BLaER1 treated with 17β-estradiol and CSF1 and Interleukin-3, amounts not matched to agents 10 nM and 100 nM (cell line): ENCODE measurements around the gene SCN1B.
"Not testable (repeated sequence)": the region's sequence is repeated elsewhere in the genome, so short reads cannot be mapped to it uniquely, and the experiment has no call there.

ENCODE experiments used
- H3K27ac ChIP-seq, 11 experiments: shearing (Covaris generic); formaldehyde crosslinking; 2 replicates each; pipeline ENCODE4 v1.8.1; 2022
- H3K27me3 ChIP-seq, 11 experiments: shearing (Covaris generic); formaldehyde crosslinking; 2 replicates each; pipeline ENCODE4 v1.8.1; 2022
- H3K36me3 ChIP-seq, 11 experiments: shearing (Covaris generic); formaldehyde crosslinking; 2 replicates each; pipeline ENCODE4 v1.8.1; 2022
- H3K4me1 ChIP-seq, 10 experiments: shearing (Covaris generic); formaldehyde crosslinking; 2 replicates each; pipeline ENCODE4 v1.8.1; 2022
- H3K4me2 ChIP-seq, 11 experiments: shearing (Covaris generic); formaldehyde crosslinking; 2 replicates each; pipeline ENCODE4 v1.8.1; 2022
- H3K4me3 ChIP-seq, 10 experiments: shearing (Covaris generic); formaldehyde crosslinking; 2 replicates each; pipeline ENCODE4 v1.8.1; 2022
- H3K9ac ChIP-seq, 11 experiments: shearing (Covaris generic); formaldehyde crosslinking; 2 replicates each; pipeline ENCODE4 v1.8.1; 2022
- H3K9me3 ChIP-seq, 11 experiments: shearing (Covaris generic); formaldehyde crosslinking; replicated peaks in 1 of 11; 2 replicates each; pipeline ENCODE4 v1.8.1; 2022
- H4K20me1 ChIP-seq, 11 experiments: shearing (Covaris generic); formaldehyde crosslinking; 2 replicates each; pipeline ENCODE4 v1.8.1; 2022
- Cebpa-rat ChIP-seq, 11 experiments: shearing (Covaris generic); IDR thresholded peaks; 2 replicates each; pipeline ENCODE4 v1.8.1; 2022

Gene SCN1B

DNA sequence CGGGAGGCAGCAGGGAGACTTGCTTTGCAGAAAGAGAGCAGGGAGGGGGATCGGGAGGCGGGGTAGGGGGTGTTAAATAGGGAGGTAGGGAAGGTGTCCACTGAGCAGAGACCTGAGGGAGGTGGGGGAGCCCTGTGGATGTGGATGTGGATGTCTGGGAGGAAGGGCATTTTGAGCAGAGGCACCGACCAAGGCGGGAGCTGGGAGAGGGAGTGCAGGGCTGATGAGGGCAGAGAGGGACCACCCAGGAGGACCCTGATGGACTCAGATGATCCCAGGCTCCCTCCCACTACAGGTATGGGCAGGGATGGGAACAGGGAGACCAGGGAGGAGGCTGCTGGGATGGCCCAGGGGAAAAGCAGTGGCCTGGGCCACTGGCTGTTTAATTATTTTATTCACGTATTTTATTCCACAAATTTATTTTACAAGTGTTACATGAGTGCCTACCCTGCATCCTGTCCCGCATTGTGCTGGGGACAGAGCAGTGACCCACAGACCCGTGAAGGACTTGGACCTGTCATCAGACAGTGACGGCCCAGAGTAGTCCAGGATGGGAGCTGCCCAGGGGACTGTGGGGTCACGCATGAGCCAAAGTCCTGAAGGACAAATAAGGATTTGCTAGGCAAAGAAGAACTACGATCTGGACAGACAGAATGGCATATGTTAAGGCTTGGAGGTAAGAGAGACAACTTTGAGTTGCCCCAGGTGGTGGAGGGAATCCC, 24.9 kb upstream of the SCN1B start:
- Histone ChIP-seq H3K27me3 (no peaks in the 10 kb centered on the region), H3K36me3 (peaks cover 42 to 81% (median 77%) of the 10 kb centered on the region in 11 experiments), H3K27ac (no peak overlapping the region), H3K9me3 (no peaks in the 10 kb centered on the region), H3K4me3 (no peak overlapping the region), H3K4me2 (no peak overlapping the region), H3K4me1 (peaks cover 43 to 78% (median 54%) of the 10 kb centered on the region in 10 experiments), H4K20me1 (peaks cover 56 to 98% (median 95%) of the 10 kb centered on the region in 11 experiments; a peak in 21 of 22 replicates), H3K9ac (peak overlapping the region in 4 of 11 experiments; percentile 7 to 44 (median 24); a peak in 3 of 22 replicates)
- no peak for TF ChIP-seq Cebpa-rat (IDR thresholded peaks at IDR 0.05)

- H3K27ac ChIP-seq, H3K9me3 ChIP-seq, H3K4me2 ChIP-seq, H3K27me3 ChIP-seq, H3K4me3 ChIP-seq: not testable (repeated sequence)
- H3K9ac ChIP-seq, result peak overlapping the region in 5 of 11 experiments; percentile 7 to 40 (median 16); a peak in 3 of 22 replicates
- H3K36me3 ChIP-seq, result peaks cover 48 to 87% (median 82%) of the 10 kb centered on the region in 11 experiments
- H4K20me1 ChIP-seq, result peaks cover 56 to 100% (median 97%) of the 10 kb centered on the region in 11 experiments; a peak in 21 of 22 replicates
- peaks cover 49 to 84% (median 60%) of the 10 kb centered on the region in 10 experiments for H3K4me1 ChIP-seq
Observed at GRCh38 chr19:35006007-35006341, 24.3 kb upstream of the SCN1B start.

- Histone ChIP-seq H3K27me3 (no peaks in the 10 kb centered on the region), H3K4me1 (peaks cover 51 to 87% (median 63%) of the 10 kb centered on the region in 10 experiments), H3K9ac (peak overlapping the region in 3 of 11 experiments; percentile 16 to 40 (median 18); a peak in 5 of 22 replicates), H3K4me2 (no peak overlapping the region), H4K20me1 (peaks cover 56 to 100% (median 97%) of the 10 kb centered on the region in 11 experiments; a peak in 21 of 22 replicates), H3K36me3 (peaks cover 53 to 92% (median 87%) of the 10 kb centered on the region in 11 experiments), H3K9me3 (no peaks in the 10 kb centered on the region), H3K27ac (peak overlapping the region in 2 of 11 experiments; percentile 9 to 18; a peak in 2 of 22 replicates), H3K4me3 (no peak overlapping the region)
- no peak for TF ChIP-seq Cebpa-rat (IDR thresholded peaks at IDR 0.05)
Observed at GRCh38 chr19:35006342-35006998, 23.8 kb upstream of the SCN1B start.

- Histone ChIP-seq H3K4me2 (no peak overlapping the region), H3K27me3 (no peaks in the 10 kb centered on the region), H3K27ac (peak overlapping the region in 2 of 11 experiments; percentile 9 to 18; a peak in 2 of 22 replicates), H4K20me1 (peaks cover 54 to 100% (median 97%) of the 10 kb centered on the region in 11 experiments; a peak in 21 of 22 replicates), H3K9ac (peak overlapping the region in 1 of 11 experiments; percentile 16; a peak in 3 of 22 replicates), H3K36me3 (peaks cover 56 to 93% (median 90%) of the 10 kb centered on the region in 11 experiments), H3K9me3 (no peaks in the 10 kb centered on the region), H3K4me3 (no peak overlapping the region), H3K4me1 (peaks cover 51 to 87% (median 63%) of the 10 kb centered on the region in 10 experiments)
- TF ChIP-seq Cebpa-rat (IDR thresholded peaks at IDR 0.05), result no peak
Observed at GRCh38 chr19:35006999-35007365, 23.3 kb upstream of the SCN1B start.

GRCh38 chr19:35007427-35007826, 22.8 kb upstream of the SCN1B start:
- H3K27me3 ChIP-seq, H3K9me3 ChIP-seq, H3K4me3 ChIP-seq, H3K9ac ChIP-seq, H3K4me2 ChIP-seq, H3K27ac ChIP-seq: not testable (repeated sequence)
- Histone ChIP-seq H4K20me1 (peaks cover 49 to 100% (median 92%) of the 10 kb centered on the region in 11 experiments; a peak in 21 of 22 replicates), H3K4me1 (peaks cover 51 to 87% (median 63%) of the 10 kb centered on the region in 10 experiments), H3K36me3 (peaks cover 61 to 94% (median 91%) of the 10 kb centered on the region in 11 experiments)

GRCh38 chr19:35008891-35009341, 21.4 kb upstream of the SCN1B start:
- peaks cover 36 to 100% (median 79%) of the 10 kb centered on the region in 11 experiments; a peak in 21 of 22 replicates for H4K20me1 ChIP-seq
- H3K9me3 ChIP-seq, result no peaks in the 10 kb centered on the region
- H3K27ac ChIP-seq, result peak overlapping the region in 2 of 11 experiments; percentile 4 to 13; a peak in 1 of 22 replicates
- H3K9ac ChIP-seq, result peak overlapping the region in 6 of 11 experiments; percentile 21 to 40 (median 33); a peak in 7 of 22 replicates
- H3K4me3 ChIP-seq, result no peak overlapping the region
- H3K4me1 ChIP-seq, result peaks cover 51 to 87% (median 63%) of the 10 kb centered on the region in 10 experiments
- H3K4me2 ChIP-seq, result no peak overlapping the region; a peak in 1 of 22 replicates
- peaks cover 69 to 99% (median 95%) of the 10 kb centered on the region in 11 experiments for H3K36me3 ChIP-seq
- no peaks in the 10 kb centered on the region for H3K27me3 ChIP-seq
- TF ChIP-seq Cebpa-rat (IDR thresholded peaks at IDR 0.05), result no peak

DNA sequence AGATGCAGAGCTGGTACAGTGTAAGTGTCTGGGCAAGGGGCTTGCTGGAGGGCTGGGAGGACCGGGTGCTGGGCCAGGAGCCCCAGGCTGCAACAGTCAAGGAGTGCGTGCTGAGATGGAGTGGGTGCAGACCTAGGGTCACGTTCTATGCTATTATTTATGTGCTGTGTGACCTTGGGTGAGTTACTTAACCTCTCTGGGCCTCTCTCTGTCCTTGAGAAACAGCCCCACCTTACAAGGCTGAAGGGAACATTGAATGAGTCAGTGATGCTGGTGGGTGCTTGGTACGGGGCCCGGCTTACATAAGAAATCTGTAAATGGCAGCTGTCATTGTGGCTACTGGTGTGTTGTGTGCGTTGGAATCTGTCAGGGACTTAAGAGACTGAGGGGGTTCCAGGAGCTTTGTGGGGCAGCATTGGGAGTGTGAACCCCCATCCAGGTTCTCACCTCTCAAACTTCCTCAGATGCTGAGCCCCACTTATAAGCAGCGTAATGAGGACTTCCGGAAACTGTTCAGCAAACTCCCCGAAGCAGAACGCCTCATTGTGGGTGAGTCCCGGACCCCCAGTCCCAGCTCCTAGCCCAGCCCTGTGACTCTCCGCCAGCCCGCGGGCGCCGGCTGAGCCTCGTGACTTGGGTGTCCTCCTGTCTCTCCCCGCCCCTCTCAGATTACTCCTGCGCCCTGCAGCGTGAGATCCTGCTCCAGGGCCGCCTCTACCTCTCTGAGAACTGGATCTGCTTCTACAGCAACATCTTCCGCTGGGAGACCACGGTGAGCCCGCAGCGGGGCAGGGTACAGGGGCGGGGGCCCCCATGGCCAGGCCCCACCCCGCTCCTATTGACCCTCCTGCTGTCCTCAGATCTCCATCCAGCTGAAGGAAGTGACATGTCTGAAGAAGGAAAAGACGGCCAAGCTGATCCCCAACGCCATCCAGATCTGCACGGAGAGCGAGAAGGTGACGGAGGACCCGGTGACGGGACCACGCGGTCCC, 20.6 kb upstream of the SCN1B start:
- H4K20me1 ChIP-seq, result peaks cover 28 to 99% (median 74%) of the 10 kb centered on the region in 11 experiments; a peak in 21 of 22 replicates
- H3K4me1 ChIP-seq, result peaks cover 51 to 87% (median 63%) of the 10 kb centered on the region in 10 experiments
- H3K27me3 ChIP-seq, result no peaks in the 10 kb centered on the region
- H3K36me3 ChIP-seq, result peaks cover 75 to 99% (median 94%) of the 10 kb centered on the region in 11 experiments
- H3K4me2 ChIP-seq, result peak overlapping the region in 9 of 11 experiments; percentile 90 to 99 (median 92); a peak in 12 of 22 replicates
- TF ChIP-seq Cebpa-rat (IDR thresholded peaks at IDR 0.05), result no peak
- H3K4me3 ChIP-seq, result no peak overlapping the region
- H3K27ac ChIP-seq, result peak overlapping the region in 5 of 11 experiments; percentile 11 to 71 (median 13); a peak in 5 of 22 replicates
- H3K9me3 ChIP-seq, result no peaks in the 10 kb centered on the region
- peak overlapping the region in 7 of 11 experiments; percentile 8 to 76 (median 52); a peak in 7 of 22 replicates for H3K9ac ChIP-seq
